H1 (cell line): ENCODE measurements around the gene GARIN3. TPM values are rescaled to one million over a fixed set of nuclear protein-coding genes. Genes with fewer than 3 reads are reported as not detected.

Source experiments
- PHF8 ChIP-seq: fragments of 200-600 bp; sonication (generic); conservative IDR thresholded peaks from 2 replicates; pipeline ENCODE4 v1.7.1; 2012; ENCODE audit warnings: low read depth, mild to moderate bottlenecking, inconsistent platforms, low read length, moderate library complexity
- polyA plus RNA-seq, 7 experiments: library from polyadenylated mRNA; depleted of rRNA in 3 of 7; stranded (reverse) in 5 of 7; unstranded in 2 of 7; fragments of >200 nt in 5 of 7; fragments of 200-250 nt in 2 of 7; gene quantifications; 1 replicate in 5 of 7; 2 replicates in 1 of 7; 4 replicates in 1 of 7; pipeline versions ENCODE4 v1.2.1 to v1.2.3, GENCODE V29; 2011 to 2013; ENCODE audit warnings: missing spikeins in 2 of 7, mixed read lengths in 2 of 7
- total RNA-seq: library from RNA; stranded (reverse); fragmentation: NEBNext Ultra II Directional; extraction: Animal tissue kit (Norgen Biotek cat#: 25700); gene quantifications from 2 replicates; pipeline ENCODE4 v1.2.1, GENCODE V29; 2021
- TF ChIP-seq, protein P1 (sequence below): fragments of 300-600 bp; sonication (generic); IDR thresholded peaks from 2 replicates; pipeline ENCODE4 v1.7.1; 2012; ENCODE audit warnings: low read length, moderate library complexity, mild to moderate bottlenecking, inconsistent platforms; ENCODE audit not compliant: insufficient replicate concordance

The GARIN3 gene
- total and polyA plus RNA-seq, 2 of the 8 experiments (the other 6 are each of a cell fraction or from before 2014, with no cell fraction given), result not detected

DNA sequence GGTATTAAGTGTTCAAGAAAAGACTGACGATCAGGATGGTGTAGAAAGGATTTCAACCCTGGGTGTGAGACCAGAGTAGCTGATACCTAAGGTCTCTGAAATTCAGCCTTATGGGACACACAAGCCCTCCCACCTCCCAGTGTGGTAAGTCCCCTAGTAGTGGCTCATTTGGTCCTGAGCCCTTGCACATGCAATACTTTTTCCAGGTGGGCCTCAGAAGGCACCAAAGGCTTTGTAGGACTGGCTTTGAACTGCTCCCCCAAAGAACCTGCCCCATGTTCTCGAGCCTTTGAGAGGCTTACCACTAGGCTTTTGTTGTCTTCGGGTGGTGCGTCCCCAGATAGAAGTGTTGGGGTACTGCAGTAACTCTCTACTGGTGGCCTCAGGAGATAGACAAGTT lies 803 bp downstream of the GARIN3 start (continued):
- TF ChIP-seq, protein P1, sequence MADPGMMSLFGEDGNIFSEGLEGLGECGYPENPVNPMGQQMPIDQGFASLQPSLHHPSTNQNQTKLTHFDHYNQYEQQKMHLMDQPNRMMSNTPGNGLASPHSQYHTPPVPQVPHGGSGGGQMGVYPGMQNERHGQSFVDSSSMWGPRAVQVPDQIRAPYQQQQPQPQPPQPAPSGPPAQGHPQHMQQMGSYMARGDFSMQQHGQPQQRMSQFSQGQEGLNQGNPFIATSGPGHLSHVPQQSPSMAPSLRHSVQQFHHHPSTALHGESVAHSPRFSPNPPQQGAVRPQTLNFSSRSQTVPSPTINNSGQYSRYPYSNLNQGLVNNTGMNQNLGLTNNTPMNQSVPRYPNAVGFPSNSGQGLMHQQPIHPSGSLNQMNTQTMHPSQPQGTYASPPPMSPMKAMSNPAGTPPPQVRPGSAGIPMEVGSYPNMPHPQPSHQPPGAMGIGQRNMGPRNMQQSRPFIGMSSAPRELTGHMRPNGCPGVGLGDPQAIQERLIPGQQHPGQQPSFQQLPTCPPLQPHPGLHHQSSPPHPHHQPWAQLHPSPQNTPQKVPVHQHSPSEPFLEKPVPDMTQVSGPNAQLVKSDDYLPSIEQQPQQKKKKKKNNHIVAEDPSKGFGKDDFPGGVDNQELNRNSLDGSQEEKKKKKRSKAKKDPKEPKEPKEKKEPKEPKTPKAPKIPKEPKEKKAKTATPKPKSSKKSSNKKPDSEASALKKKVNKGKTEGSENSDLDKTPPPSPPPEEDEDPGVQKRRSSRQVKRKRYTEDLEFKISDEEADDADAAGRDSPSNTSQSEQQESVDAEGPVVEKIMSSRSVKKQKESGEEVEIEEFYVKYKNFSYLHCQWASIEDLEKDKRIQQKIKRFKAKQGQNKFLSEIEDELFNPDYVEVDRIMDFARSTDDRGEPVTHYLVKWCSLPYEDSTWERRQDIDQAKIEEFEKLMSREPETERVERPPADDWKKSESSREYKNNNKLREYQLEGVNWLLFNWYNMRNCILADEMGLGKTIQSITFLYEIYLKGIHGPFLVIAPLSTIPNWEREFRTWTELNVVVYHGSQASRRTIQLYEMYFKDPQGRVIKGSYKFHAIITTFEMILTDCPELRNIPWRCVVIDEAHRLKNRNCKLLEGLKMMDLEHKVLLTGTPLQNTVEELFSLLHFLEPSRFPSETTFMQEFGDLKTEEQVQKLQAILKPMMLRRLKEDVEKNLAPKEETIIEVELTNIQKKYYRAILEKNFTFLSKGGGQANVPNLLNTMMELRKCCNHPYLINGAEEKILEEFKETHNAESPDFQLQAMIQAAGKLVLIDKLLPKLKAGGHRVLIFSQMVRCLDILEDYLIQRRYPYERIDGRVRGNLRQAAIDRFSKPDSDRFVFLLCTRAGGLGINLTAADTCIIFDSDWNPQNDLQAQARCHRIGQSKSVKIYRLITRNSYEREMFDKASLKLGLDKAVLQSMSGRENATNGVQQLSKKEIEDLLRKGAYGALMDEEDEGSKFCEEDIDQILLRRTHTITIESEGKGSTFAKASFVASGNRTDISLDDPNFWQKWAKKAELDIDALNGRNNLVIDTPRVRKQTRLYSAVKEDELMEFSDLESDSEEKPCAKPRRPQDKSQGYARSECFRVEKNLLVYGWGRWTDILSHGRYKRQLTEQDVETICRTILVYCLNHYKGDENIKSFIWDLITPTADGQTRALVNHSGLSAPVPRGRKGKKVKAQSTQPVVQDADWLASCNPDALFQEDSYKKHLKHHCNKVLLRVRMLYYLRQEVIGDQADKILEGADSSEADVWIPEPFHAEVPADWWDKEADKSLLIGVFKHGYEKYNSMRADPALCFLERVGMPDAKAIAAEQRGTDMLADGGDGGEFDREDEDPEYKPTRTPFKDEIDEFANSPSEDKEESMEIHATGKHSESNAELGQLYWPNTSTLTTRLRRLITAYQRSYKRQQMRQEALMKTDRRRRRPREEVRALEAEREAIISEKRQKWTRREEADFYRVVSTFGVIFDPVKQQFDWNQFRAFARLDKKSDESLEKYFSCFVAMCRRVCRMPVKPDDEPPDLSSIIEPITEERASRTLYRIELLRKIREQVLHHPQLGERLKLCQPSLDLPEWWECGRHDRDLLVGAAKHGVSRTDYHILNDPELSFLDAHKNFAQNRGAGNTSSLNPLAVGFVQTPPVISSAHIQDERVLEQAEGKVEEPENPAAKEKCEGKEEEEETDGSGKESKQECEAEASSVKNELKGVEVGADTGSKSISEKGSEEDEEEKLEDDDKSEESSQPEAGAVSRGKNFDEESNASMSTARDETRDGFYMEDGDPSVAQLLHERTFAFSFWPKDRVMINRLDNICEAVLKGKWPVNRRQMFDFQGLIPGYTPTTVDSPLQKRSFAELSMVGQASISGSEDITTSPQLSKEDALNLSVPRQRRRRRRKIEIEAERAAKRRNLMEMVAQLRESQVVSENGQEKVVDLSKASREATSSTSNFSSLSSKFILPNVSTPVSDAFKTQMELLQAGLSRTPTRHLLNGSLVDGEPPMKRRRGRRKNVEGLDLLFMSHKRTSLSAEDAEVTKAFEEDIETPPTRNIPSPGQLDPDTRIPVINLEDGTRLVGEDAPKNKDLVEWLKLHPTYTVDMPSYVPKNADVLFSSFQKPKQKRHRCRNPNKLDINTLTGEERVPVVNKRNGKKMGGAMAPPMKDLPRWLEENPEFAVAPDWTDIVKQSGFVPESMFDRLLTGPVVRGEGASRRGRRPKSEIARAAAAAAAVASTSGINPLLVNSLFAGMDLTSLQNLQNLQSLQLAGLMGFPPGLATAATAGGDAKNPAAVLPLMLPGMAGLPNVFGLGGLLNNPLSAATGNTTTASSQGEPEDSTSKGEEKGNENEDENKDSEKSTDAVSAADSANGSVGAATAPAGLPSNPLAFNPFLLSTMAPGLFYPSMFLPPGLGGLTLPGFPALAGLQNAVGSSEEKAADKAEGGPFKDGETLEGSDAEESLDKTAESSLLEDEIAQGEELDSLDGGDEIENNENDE, result no peak
- no peak for TF ChIP-seq PHF8
